Esophagus muscularis mucosa (tissue), 4 donors: Measurements from ENCODE around the gene PDE4D. TPM values are rescaled to one million over a fixed set of nuclear protein-coding genes. Genes with fewer than 3 reads are reported as not detected.

Experiments
- DNase-seq: peaks from one replicate; pipeline ENCODE4 v3.0.0-alpha.2; 2017; ENCODE audit errors: extremely low spot score
- H3K27ac ChIP-seq, 4 donors: fragments of 200-600 bp; sonication (generic); replicated peaks in 1 of 4; 1 replicate in 3 of 4; 2 replicates in 1 of 4; pipeline ENCODE4 v1.5.1; 2016 to 2019; ENCODE audit warnings: mild to moderate bottlenecking in 1 of 4
- H3K27me3 ChIP-seq, 4 donors: fragments of 200-600 bp; sonication (generic); one replicate each; pipeline versions ENCODE4 v1.5.1 to v1.6.0; 2016 to 2019
- H3K36me3 ChIP-seq, 4 donors: fragments of 200-600 bp; sonication (generic); one replicate each; pipeline ENCODE4 v1.5.1; 2016 to 2019
- H3K4me1 ChIP-seq, 4 donors: fragments of 200-600 bp; sonication (generic); one replicate each; pipeline ENCODE4 v1.5.1; 2016 to 2019
- H3K4me3 ChIP-seq, 4 donors: fragments of 200-600 bp; sonication (generic); 1 replicate in 2 of 4; 2 replicates in 2 of 4; pipeline ENCODE4 v1.5.1; 2016 to 2019; ENCODE audit warnings: mild to moderate bottlenecking in 4 of 4, moderate library complexity in 1 of 4
- H3K9me3 ChIP-seq, 4 donors: fragments of 200-600 bp; sonication (generic); 1 replicate in 3 of 4; 2 replicates in 1 of 4; pipeline ENCODE4 v1.5.1; 2016 to 2019
- CTCF ChIP-seq, 3 experiments: fragments of 200-600 bp in 2 of 3; fragments of 450-650 bp in 1 of 3; sonication (generic) in 2 of 3; IDR thresholded peaks; one replicate each; pipeline ENCODE4 v1.5.1; 2017 to 2019; ENCODE audit warnings: antibody characterized with exemption in 3 of 3, mild to moderate bottlenecking in 2 of 3, moderate library complexity in 1 of 3
- EP300 ChIP-seq: sonication (generic); formaldehyde crosslinking; IDR thresholded peaks from one replicate; pipeline ENCODE4 v1.6.1; 2017; ENCODE audit warnings: antibody characterized with exemption
- POLR2A ChIP-seq: fragments of 450-650 bp; IDR thresholded peaks from one replicate; pipeline ENCODE4 v1.6.1; 2017; ENCODE audit warnings: antibody characterized with exemption, moderate library complexity, mild to moderate bottlenecking, low read depth
- POLR2AphosphoS5 ChIP-seq, 2 donors: sonication (generic); formaldehyde crosslinking; IDR thresholded peaks; one replicate each; pipeline ENCODE4 v1.6.1; 2017; ENCODE audit warnings: antibody characterized with exemption in 2 of 2
- WGBS: methylation state at CpG from one replicate; pipeline ENCODE4 v1.1.5; 2018; 5-methylcytosine and 5-hydroxymethylcytosine counted together
- intact Hi-C: fragments of 100-400 bp; cut with DNase I; formaldehyde crosslinking; loops from one replicate; pipeline ENCODE4 v1.15.1; 2023
- total RNA-seq, 4 donors: library from RNA; depleted of rRNA; stranded (reverse); fragments of >200 nt; gene quantifications; one replicate each; pipeline versions ENCODE4 v1.1.0 to v1.2.1, GENCODE V29; 2016

PDE4D gene
- total RNA-seq, 4 donors from 2014 or later: 39.2 to 87.0 (median 50.2) TPM

- no peaks in the 10 kb centered on the region for H3K9me3 ChIP-seq
- H3K27me3 ChIP-seq: no peaks in the 10 kb centered on the region
- no peak overlapping the region for H3K4me3 ChIP-seq
- intact Hi-C loops: no loop called here
- no peaks in the 10 kb centered on the region for H3K36me3 ChIP-seq
- TF ChIP-seq CTCF (IDR thresholded peaks at IDR 0.05) (no peak), POLR2A (no peak)
- WGBS: 97% methylated on average over 1 of the region's 1 CpG
- DNase-seq: no peak
- peaks cover 0 to 2% (median 0%) of the 10 kb centered on the region in 4 donors for H3K4me1 ChIP-seq
- no peak overlapping the region for H3K27ac ChIP-seq
Observed at GRCh38 chr5:59654691-59655090, 238.8 kb downstream of the PDE4D start.

- intact Hi-C loops: no loop called here
- no peak overlapping the region for H3K27ac ChIP-seq
- no peaks in the 10 kb centered on the region for H3K27me3 ChIP-seq
- H3K36me3 ChIP-seq: no peaks in the 10 kb centered on the region
- DNase-seq: no peak
- no peaks in the 10 kb centered on the region for H3K9me3 ChIP-seq
- 94% methylated on average over 2 of the region's 2 CpGs for WGBS
- no peak overlapping the region for H3K4me3 ChIP-seq
- no peak for TF ChIP-seq EP300
- TF ChIP-seq CTCF (IDR thresholded peaks at IDR 0.05): no peak
- TF ChIP-seq POLR2AphosphoS5 (IDR thresholded peaks at IDR 0.05): no peak
- no peak for TF ChIP-seq POLR2A
- H3K4me1 ChIP-seq: peaks cover 0 to 8% (median 7%) of the 10 kb centered on the region in 4 donors
Observed at GRCh38 chr5:59652449-59652848, 241.1 kb downstream of the PDE4D start.

- TF ChIP-seq CTCF (IDR thresholded peaks at IDR 0.05): no peak
- TF ChIP-seq POLR2AphosphoS5 (IDR thresholded peaks at IDR 0.05): no peak
- no peak for TF ChIP-seq POLR2A
- TF ChIP-seq EP300: no peak
- H3K4me1 ChIP-seq: peaks cover 0 to 8% (median 7%) of the 10 kb centered on the region in 4 donors
- H3K27me3 ChIP-seq: no peaks in the 10 kb centered on the region
- intact Hi-C loops: no loop called here
- H3K27ac ChIP-seq: no peak overlapping the region
- no peaks in the 10 kb centered on the region for H3K36me3 ChIP-seq
- no peak for DNase-seq
- no peak overlapping the region for H3K4me3 ChIP-seq
- WGBS: 73% methylated on average over 8 of the region's 8 CpGs
- H3K9me3 ChIP-seq: no peaks in the 10 kb centered on the region
Observed at GRCh38 chr5:59648949-59649921, 244.3 kb downstream of the PDE4D start.

GRCh38 chr5:59648038-59648831, 245.3 kb downstream of the PDE4D start:
- TF ChIP-seq EP300 (no peak), CTCF (IDR thresholded peaks at IDR 0.05) (no peak), POLR2AphosphoS5 (IDR thresholded peaks at IDR 0.05) (no peak), POLR2A (no peak)
- H3K9me3 ChIP-seq: no peaks in the 10 kb centered on the region
- no peaks in the 10 kb centered on the region for H3K36me3 ChIP-seq
- H3K27me3 ChIP-seq: no peaks in the 10 kb centered on the region
- no peak for DNase-seq
- H3K27ac ChIP-seq: no peak overlapping the region
- 45% methylated on average over 1 of the region's 1 CpG for WGBS
- peaks cover 0 to 8% (median 7%) of the 10 kb centered on the region in 4 donors for H3K4me1 ChIP-seq
- intact Hi-C loops: no loop called here
- no peak overlapping the region for H3K4me3 ChIP-seq
